ENCODE results near the gene RPP40.

The RPP40 gene

DNA sequence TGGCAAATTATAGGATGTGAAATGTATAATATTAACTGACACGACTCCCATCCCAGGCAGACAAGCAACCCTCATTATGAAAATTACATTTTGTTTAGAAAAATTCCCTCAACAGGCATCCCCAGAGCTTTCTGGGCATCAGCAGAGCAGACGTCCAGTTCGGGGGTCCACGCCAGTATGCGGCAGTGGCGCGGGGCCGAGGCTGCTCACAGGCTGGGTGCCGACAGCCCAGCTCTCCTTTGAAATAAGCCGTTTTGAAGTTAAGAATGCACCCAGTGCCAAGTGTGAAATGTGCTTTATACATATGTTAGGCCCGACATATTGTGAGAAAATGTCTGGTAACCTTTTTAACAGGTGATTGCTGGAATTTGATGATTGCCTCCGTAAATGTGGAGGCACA, 50.4 kb downstream of the RPP40 start:
- H3K4me3 ChIP-seq (ENCODE audit: low read depth, low read length) = no peak overlapping the region
- no peak for DNase-seq (ENCODE audit: low read depth)
- no peak for TF ChIP-seq CTCF (IDR thresholded peaks at IDR 0.05; ENCODE audit: control insufficient read depth, extremely low read depth, insufficient read depth)

DNA sequence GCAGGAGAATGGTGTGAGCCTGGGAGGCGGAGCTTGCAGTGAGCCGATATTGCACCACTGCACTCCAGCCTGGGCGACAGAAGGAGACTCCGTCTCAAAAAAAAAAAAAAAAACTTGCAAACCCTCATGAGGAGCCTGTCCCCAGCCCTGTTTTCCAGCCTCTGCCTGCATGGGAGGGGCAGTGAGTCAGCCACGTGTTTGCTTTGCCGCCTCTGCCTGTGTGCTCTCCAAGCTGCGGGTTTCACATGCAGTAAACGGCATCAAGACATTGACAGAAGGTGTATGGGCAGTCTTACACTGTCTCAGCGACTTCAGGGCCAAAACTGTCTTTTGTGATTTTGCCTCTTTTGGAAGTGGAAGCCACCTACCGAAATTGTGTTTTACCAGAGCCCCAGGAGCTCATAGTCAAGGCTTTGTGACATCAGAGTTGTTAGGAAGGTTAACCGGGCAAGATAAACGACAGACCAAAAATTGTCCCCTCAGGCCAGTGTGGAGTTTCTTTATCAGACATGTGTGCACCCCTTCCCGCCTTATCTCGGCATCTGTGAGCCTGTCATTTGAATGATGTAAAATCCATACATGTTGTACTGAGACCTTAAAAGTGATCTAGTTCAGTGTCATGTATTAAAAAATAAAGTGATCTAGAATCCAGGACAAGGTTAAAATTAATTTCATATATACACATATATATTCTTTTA, 52.9 kb downstream of the RPP40 start:
- H3K4me3 ChIP-seq (ENCODE audit: low read depth, low read length) = no peak overlapping the region
- no peak for TF ChIP-seq CTCF (IDR thresholded peaks at IDR 0.05; ENCODE audit: control insufficient read depth, extremely low read depth, insufficient read depth)
- no peak for DNase-seq (ENCODE audit: low read depth)

GRCh38 chr6:4950076-4950475, 53.8 kb downstream of the RPP40 start:
- H3K4me3 ChIP-seq (ENCODE audit: low read depth, low read length) = no peak overlapping the region
- no peak for DNase-seq (ENCODE audit: low read depth)
- no peak for TF ChIP-seq CTCF (IDR thresholded peaks at IDR 0.05; ENCODE audit: control insufficient read depth, extremely low read depth, insufficient read depth)

GRCh38 chr6:4948781-4949450, 54.9 kb downstream of the RPP40 start:
- DNase-seq (ENCODE audit: low read depth) = no peak
- no peak for TF ChIP-seq CTCF (IDR thresholded peaks at IDR 0.05; ENCODE audit: control insufficient read depth, extremely low read depth, insufficient read depth)
- H3K4me3 ChIP-seq (ENCODE audit: low read depth, low read length) = no peak overlapping the region

DNA sequence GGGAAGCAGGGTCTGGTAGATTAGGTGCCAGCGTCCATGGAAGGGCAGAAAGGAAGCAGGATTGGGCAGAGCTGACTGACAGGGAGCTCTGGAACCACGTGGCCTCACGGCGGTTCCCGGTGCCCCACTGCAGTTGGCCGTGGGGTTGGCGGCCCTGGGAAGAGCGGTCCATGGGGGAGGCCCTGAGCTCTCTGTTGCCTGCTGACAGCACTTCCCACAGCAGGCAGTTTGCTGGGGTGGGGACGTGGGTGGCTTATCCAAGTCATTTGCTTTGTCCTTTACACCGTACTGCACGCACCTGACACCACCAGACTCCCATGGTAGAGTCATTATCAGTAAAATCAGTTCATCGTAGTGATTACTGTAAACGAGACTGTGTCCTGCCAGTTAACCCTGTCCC, 56.1 kb downstream of the RPP40 start:
- DNase-seq (ENCODE audit: low read depth) = no peak
- no peak overlapping the region for H3K4me3 ChIP-seq (ENCODE audit: low read depth, low read length)
- TF ChIP-seq CTCF (IDR thresholded peaks at IDR 0.05; ENCODE audit: control insufficient read depth, extremely low read depth, insufficient read depth) = no peak

- H3K4me3 ChIP-seq (ENCODE audit: low read depth, low read length) = no peak overlapping the region
- DNase-seq (ENCODE audit: low read depth) = no peak
- no peak for TF ChIP-seq CTCF (IDR thresholded peaks at IDR 0.05; ENCODE audit: control insufficient read depth, extremely low read depth, insufficient read depth)
Observed at GRCh38 chr6:4946521-4946920, 57.3 kb downstream of the RPP40 start.

Data from LNCaP clone FGC (cell line).